Neural cell (in vitro differentiated cells): ENCODE results near the gene MRM1. TPM values are rescaled to one million over a fixed set of nuclear protein-coding genes. Genes with fewer than 3 reads are reported as not detected.

Experiments
- H2AFZ ChIP-seq: fragments of 200-600, 300-800 bp; sonication (generic), shearing (Covaris generic); 2 replicates; pipeline ENCODE4 v1.6.0; 2014; ENCODE audit warnings: low read depth, mild to moderate bottlenecking, antibody characterized with exemption, low read length, moderate library complexity
- H3F3A ChIP-seq: fragments of 200-600 bp; shearing (Covaris generic); 2 replicates; pipeline ENCODE4 v1.6.1; 2016; ENCODE audit warnings: mild to moderate bottlenecking, moderate library complexity, mixed read lengths, antibody characterized with exemption, low read length; ENCODE audit not compliant: insufficient read depth, poor library complexity, severe bottlenecking
- H3K27ac ChIP-seq: fragments of 200-600, 300-800 bp; sonication (generic), shearing (Covaris generic); 2 replicates; pipeline ENCODE4 v1.5.1; 2014; ENCODE audit warnings: mild to moderate bottlenecking, low read length, moderate library complexity
- H3K27me3 ChIP-seq: fragments of 300-800, 200-600 bp; sonication (generic), shearing (Covaris generic); 2 replicates; pipeline ENCODE4 v1.6.0; 2014; ENCODE audit warnings: mild to moderate bottlenecking, low read depth, low read length, moderate library complexity; ENCODE audit not compliant: insufficient read depth
- H3K36me3 ChIP-seq: fragments of 300-800, 200-600 bp; sonication (generic), shearing (Covaris generic); 2 replicates; pipeline ENCODE4 v1.5.1; 2014; ENCODE audit warnings: mild to moderate bottlenecking, antibody characterized with exemption, low read length, moderate library complexity; ENCODE audit not compliant: insufficient read depth
- H3K4me2 ChIP-seq: fragments of 300-800, 200-600 bp; sonication (generic), shearing (Covaris generic); 2 replicates; pipeline ENCODE4 v1.6.0; 2014; ENCODE audit warnings: mild to moderate bottlenecking, low read length
- H3K4me3 ChIP-seq: fragments of 300-800, 200-600 bp; sonication (generic), shearing (Covaris generic); 2 replicates; pipeline ENCODE4 v1.5.1; 2014; ENCODE audit warnings: mild to moderate bottlenecking, low read length, moderate library complexity
- H3K79me2 ChIP-seq: fragments of 200-600 bp; shearing (Covaris generic); replicated peaks from 2 replicates; pipeline ENCODE4 v1.6.0; 2014; ENCODE audit warnings: mild to moderate bottlenecking, low read length, moderate library complexity; ENCODE audit not compliant: insufficient read depth
- H3K9ac ChIP-seq: fragments of 300-800, 200-600 bp; sonication (generic), shearing (Covaris generic); 2 replicates; pipeline ENCODE4 v1.6.1; 2016; ENCODE audit warnings: mild to moderate bottlenecking, low read length, mixed read lengths
- H3K9me2 ChIP-seq: fragments of 200-600 bp; shearing (Covaris generic); 2 replicates; pipeline ENCODE4 v1.6.1; 2016; ENCODE audit warnings: mild to moderate bottlenecking, low read length, mixed read lengths; ENCODE audit not compliant: insufficient read depth
- H3K9me3 ChIP-seq: fragments of 200-600, 300-800 bp; sonication (generic), shearing (Covaris generic); 2 replicates; pipeline ENCODE4 v1.6.1; 2016; ENCODE audit warnings: mild to moderate bottlenecking, mixed run types, low read length, moderate library complexity, mixed read lengths
- H4K20me1 ChIP-seq: fragments of 200-600 bp; shearing (Covaris generic); 2 replicates; pipeline ENCODE4 v1.6.1; 2016; ENCODE audit warnings: mild to moderate bottlenecking, mixed run types; ENCODE audit not compliant: insufficient read depth
- EP300 ChIP-seq: fragments of 450-650 bp; conservative IDR thresholded peaks from 2 replicates; pipeline ENCODE4 v1.6.1; 2014; ENCODE audit warnings: antibody characterized with exemption, mild to moderate bottlenecking, moderate library complexity; ENCODE audit not compliant: poor library complexity, severe bottlenecking
- EZH2 ChIP-seq: fragments of 200-600, 300-800 bp; shearing (Covaris generic), sonication (generic); IDR thresholded peaks from 2 replicates; pipeline ENCODE4 v1.6.1; 2014; ENCODE audit warnings: antibody characterized with exemption, low read length, borderline replicate concordance, mild to moderate bottlenecking; ENCODE audit not compliant: insufficient read depth, poor library complexity, severe bottlenecking
- MXI1 ChIP-seq: fragments of 450-650 bp; conservative IDR thresholded peaks from 2 replicates; pipeline ENCODE4 v1.6.1; 2014; ENCODE audit warnings: antibody characterized with exemption, mild to moderate bottlenecking; ENCODE audit not compliant: poor library complexity, severe bottlenecking
- POLR2AphosphoS5 ChIP-seq: IDR thresholded peaks from 2 replicates; pipeline ENCODE4 v1.6.1; 2012
- RAD21 ChIP-seq: fragments of 450-650 bp; conservative IDR thresholded peaks from 2 replicates; pipeline ENCODE4 v1.6.1; 2014; ENCODE audit warnings: antibody characterized with exemption, mild to moderate bottlenecking, moderate library complexity
- SMC3 ChIP-seq: fragments of 450-650 bp; conservative IDR thresholded peaks from 2 replicates; pipeline ENCODE4 v1.6.1; 2014; ENCODE audit warnings: antibody characterized with exemption, mild to moderate bottlenecking, moderate library complexity; ENCODE audit not compliant: poor library complexity
- TAF1 ChIP-seq: IDR thresholded peaks from 2 replicates; pipeline ENCODE4 v1.6.1; 2012; ENCODE audit warnings: low read depth
- polyA plus RNA-seq: library from polyadenylated mRNA; depleted of rRNA; stranded (reverse); fragments of >200 nt; gene quantifications from 2 replicates; pipeline ENCODE4 v1.2.3, GENCODE V29; 2014
- TF ChIP-seq, protein P1 (sequence below): IDR thresholded peaks from 2 replicates; pipeline ENCODE4 v1.6.1; 2012; ENCODE audit warnings: borderline replicate concordance
- TF ChIP-seq, protein P2 (sequence below): fragments of 450-650 bp; IDR thresholded peaks from 2 replicates; pipeline ENCODE4 v1.5.1; 2014; ENCODE audit warnings: antibody characterized with exemption, mild to moderate bottlenecking, moderate library complexity; ENCODE audit not compliant: poor library complexity, severe bottlenecking

Gene MRM1
- polyA plus RNA-seq, 1 donor from 2014 or later = 1.8 TPM

DNA sequence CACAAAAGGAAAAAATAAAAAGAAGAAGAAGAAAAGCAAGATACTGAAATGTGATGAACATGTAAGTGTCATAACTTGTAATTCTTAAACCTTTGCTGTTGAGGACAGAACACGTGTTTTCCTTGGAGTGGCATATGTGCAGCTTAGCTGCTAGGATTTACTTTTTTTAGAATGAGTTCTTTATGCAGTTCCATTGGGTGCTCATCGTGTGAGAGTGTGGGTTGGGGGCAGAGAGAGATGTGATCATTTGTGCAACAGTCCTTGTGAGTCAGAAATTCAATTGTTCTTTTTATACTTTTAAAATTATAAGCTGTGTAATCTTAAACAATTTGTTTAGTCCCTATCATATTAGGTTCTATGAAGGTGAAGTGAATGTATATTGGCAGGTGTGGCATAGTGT lies 15.2 kb upstream of the MRM1 start:
- Histone ChIP-seq H3K4me3 (no peak overlapping the region), H3K9me2 (no peaks in the 10 kb centered on the region), H3K79me2 (no peaks in the 10 kb centered on the region), H3K9ac (no peak overlapping the region), H3K27me3 (no peaks in the 10 kb centered on the region), H3K9me3 (no peaks in the 10 kb centered on the region), H3F3A (no peaks in the 10 kb centered on the region), H3K4me2 (no peak overlapping the region), H2AFZ (no peak overlapping the region), H3K36me3 (no peaks in the 10 kb centered on the region), H3K27ac (no peak overlapping the region), H4K20me1 (no peaks in the 10 kb centered on the region)
- no peak for TF ChIP-seq MXI1
- no peak for TF ChIP-seq EZH2
- no peak for TF ChIP-seq TAF1

DNA sequence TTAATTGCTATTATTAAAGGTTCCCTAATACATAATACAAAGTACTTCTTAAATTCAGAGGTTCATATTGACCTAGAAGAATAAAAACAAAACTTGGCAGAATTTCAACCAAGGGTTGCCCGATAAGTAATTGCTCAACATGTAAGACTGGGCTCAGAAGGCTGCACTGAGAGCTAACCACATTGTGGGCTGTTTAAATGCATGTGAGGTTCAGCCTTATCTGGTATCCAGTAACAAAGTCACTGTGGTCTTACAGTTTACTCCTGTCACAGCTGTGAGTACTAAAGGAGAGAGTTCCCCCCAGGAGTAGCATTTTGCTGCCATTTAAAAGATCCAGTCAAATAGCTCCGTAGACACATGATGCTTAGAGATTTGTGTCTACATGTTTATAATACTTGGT lies 11.3 kb upstream of the MRM1 start:
- H3K79me2 ChIP-seq = no peaks in the 10 kb centered on the region
- H3K9me3 ChIP-seq = no peaks in the 10 kb centered on the region
- no peak overlapping the region for H3K4me3 ChIP-seq
- H3K27ac ChIP-seq = no peak overlapping the region
- no peak overlapping the region for H2AFZ ChIP-seq
- H4K20me1 ChIP-seq = no peaks in the 10 kb centered on the region
- no peaks in the 10 kb centered on the region for H3K27me3 ChIP-seq
- no peaks in the 10 kb centered on the region for H3F3A ChIP-seq
- no peaks in the 10 kb centered on the region for H3K36me3 ChIP-seq
- no peak overlapping the region for H3K4me2 ChIP-seq
- no peaks in the 10 kb centered on the region for H3K9me2 ChIP-seq
- TF ChIP-seq TAF1 (no peak), SMC3 (no peak), RAD21 (no peak), MXI1 (no peak)
- TF ChIP-seq, protein P1, sequence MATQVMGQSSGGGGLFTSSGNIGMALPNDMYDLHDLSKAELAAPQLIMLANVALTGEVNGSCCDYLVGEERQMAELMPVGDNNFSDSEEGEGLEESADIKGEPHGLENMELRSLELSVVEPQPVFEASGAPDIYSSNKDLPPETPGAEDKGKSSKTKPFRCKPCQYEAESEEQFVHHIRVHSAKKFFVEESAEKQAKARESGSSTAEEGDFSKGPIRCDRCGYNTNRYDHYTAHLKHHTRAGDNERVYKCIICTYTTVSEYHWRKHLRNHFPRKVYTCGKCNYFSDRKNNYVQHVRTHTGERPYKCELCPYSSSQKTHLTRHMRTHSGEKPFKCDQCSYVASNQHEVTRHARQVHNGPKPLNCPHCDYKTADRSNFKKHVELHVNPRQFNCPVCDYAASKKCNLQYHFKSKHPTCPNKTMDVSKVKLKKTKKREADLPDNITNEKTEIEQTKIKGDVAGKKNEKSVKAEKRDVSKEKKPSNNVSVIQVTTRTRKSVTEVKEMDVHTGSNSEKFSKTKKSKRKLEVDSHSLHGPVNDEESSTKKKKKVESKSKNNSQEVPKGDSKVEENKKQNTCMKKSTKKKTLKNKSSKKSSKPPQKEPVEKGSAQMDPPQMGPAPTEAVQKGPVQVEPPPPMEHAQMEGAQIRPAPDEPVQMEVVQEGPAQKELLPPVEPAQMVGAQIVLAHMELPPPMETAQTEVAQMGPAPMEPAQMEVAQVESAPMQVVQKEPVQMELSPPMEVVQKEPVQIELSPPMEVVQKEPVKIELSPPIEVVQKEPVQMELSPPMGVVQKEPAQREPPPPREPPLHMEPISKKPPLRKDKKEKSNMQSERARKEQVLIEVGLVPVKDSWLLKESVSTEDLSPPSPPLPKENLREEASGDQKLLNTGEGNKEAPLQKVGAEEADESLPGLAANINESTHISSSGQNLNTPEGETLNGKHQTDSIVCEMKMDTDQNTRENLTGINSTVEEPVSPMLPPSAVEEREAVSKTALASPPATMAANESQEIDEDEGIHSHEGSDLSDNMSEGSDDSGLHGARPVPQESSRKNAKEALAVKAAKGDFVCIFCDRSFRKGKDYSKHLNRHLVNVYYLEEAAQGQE = no peak
- no peak overlapping the region for H3K9ac ChIP-seq

DNA sequence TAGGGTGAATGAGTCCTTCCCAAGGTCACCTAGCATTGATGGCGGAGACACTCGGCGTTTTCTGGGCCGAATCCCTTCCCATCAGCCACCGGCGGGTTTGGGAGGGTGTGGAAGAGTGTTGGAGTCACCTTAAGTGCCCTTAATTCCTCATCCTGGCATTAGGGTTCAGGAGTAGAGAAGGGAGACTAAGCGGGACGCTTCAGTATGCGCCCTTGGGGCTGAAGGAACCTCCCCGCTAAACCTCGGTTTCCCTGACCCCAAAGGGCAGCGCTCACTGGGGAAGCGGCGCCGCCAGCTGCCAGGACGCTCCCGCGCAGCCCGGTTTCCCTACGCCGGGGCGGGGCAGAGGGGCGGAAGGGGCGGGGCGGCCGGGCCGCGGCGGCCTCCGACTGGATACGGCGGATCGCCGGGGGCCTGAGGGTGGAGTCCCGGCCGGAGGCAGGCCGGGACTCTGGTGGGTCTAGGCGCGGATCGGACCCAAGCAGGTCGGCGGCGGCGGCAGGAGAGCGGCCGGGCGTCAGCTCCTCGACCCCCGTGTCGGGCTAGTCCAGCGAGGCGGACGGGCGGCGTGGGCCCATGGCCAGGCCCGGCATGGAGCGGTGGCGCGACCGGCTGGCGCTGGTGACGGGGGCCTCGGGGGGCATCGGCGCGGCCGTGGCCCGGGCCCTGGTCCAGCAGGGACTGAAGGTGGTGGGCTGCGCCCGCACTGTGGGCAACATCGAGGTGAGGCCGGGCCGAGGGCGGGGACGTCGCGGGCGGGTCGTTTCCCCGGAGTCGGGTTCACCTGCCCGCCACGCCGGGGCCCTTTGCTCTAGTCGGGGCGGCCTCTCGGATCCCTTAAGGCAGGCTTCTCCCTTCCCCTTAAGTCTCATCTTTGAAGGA lies 9.7 kb upstream of the MRM1 start, which contains the start of gene DHRS11:
DHRS11 (plus strand) TSS at position 446 of the 882 bp plus-strand sequence; CDS start at position 577, 131 bp downstream.
- Histone ChIP-seq H2AFZ (no peak within 1 kb of the TSS), H3K79me2 (no peaks in the 10 kb centered on the region), H3F3A (no peaks in the 10 kb centered on the region), H3K9me2 (no peaks in the 10 kb centered on the region), H3K4me3 (peak within 1 kb of the TSS; percentile 82), H3K27me3 (no peaks in the 10 kb centered on the region), H3K36me3 (no peaks in the 10 kb centered on the region), H3K9ac (peak within 1 kb of the TSS; percentile 69), H3K27ac (no peak within 1 kb of the TSS), H4K20me1 (no peaks in the 10 kb centered on the region), H3K4me2 (peak within 1 kb of the TSS; percentile 78), H3K9me3 (no peaks in the 10 kb centered on the region)
- TF ChIP-seq POLR2AphosphoS5 (no peak), EZH2 (no peak), MXI1 (peak; percentile 67), SMC3 (no peak), EP300 (no peak), TAF1 (no peak)
- TF ChIP-seq, protein P1 = no peak
- TF ChIP-seq, protein P2, sequence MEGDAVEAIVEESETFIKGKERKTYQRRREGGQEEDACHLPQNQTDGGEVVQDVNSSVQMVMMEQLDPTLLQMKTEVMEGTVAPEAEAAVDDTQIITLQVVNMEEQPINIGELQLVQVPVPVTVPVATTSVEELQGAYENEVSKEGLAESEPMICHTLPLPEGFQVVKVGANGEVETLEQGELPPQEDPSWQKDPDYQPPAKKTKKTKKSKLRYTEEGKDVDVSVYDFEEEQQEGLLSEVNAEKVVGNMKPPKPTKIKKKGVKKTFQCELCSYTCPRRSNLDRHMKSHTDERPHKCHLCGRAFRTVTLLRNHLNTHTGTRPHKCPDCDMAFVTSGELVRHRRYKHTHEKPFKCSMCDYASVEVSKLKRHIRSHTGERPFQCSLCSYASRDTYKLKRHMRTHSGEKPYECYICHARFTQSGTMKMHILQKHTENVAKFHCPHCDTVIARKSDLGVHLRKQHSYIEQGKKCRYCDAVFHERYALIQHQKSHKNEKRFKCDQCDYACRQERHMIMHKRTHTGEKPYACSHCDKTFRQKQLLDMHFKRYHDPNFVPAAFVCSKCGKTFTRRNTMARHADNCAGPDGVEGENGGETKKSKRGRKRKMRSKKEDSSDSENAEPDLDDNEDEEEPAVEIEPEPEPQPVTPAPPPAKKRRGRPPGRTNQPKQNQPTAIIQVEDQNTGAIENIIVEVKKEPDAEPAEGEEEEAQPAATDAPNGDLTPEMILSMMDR = no peak
